Measurements from ENCODE around the gene EPB41L4A.

The EPB41L4A gene

GRCh38 chr5:112356178-112356956 is 62.7 kb downstream of the EPB41L4A start:
- no peak for DNase-seq (ENCODE audit: low spot score)

GRCh38 chr5:112355058-112355685 is 63.9 kb downstream of the EPB41L4A start:
- DNase-seq (ENCODE audit: low spot score) = no peak

- DNase-seq (ENCODE audit: low spot score) = no peak
Measured at GRCh38 chr5:112353678-112354077, 65.4 kb downstream of the EPB41L4A start.

GRCh38 chr5:112351225-112351624 is 67.9 kb downstream of the EPB41L4A start:
- no peak for DNase-seq (ENCODE audit: low spot score)

GRCh38 chr5:112350626-112351025 is 68.5 kb downstream of the EPB41L4A start:
- no peak for DNase-seq (ENCODE audit: low spot score)

GRCh38 chr5:112349371-112349770 is 69.7 kb downstream of the EPB41L4A start:
- DNase-seq (ENCODE audit: low spot score) = no peak

- no peak for DNase-seq (ENCODE audit: low spot score)
Measured at GRCh38 chr5:112348915-112349314, 70.2 kb downstream of the EPB41L4A start.

- peak; percentile 22 for DNase-seq (ENCODE audit: low spot score)
Measured at GRCh38 chr5:112348387-112348786, 70.7 kb downstream of the EPB41L4A start.

- no peak for DNase-seq (ENCODE audit: low spot score)
Measured at GRCh38 chr5:112346411-112347044, 72.5 kb downstream of the EPB41L4A start.

GRCh38 chr5:112344540-112344939 is 74.5 kb downstream of the EPB41L4A start:
- no peak for DNase-seq (ENCODE audit: low spot score)

GRCh38 chr5:112342389-112342788 is 76.7 kb downstream of the EPB41L4A start:
- DNase-seq (ENCODE audit: low spot score) = no peak

GRCh38 chr5:112339761-112340160 is 79.3 kb downstream of the EPB41L4A start:
- peak; percentile 83 for DNase-seq (ENCODE audit: low spot score)

- DNase-seq (ENCODE audit: low spot score) = peak; percentile 92
Measured at GRCh38 chr5:112338681-112339337, 80.3 kb downstream of the EPB41L4A start.

- no peak for DNase-seq (ENCODE audit: low spot score)
Measured at GRCh38 chr5:112333331-112333781, 85.7 kb downstream of the EPB41L4A start.

GRCh38 chr5:112331892-112332291 is 87.2 kb downstream of the EPB41L4A start:
- DNase-seq (ENCODE audit: low spot score) = no peak

GRCh38 chr5:112329419-112330090 is 89.5 kb downstream of the EPB41L4A start:
- DNase-seq (ENCODE audit: low spot score) = no peak

GRCh38 chr5:112323166-112323565 is 95.9 kb downstream of the EPB41L4A start:
- DNase-seq (ENCODE audit: low spot score) = no peak

GRCh38 chr5:112320408-112320807 is 98.7 kb downstream of the EPB41L4A start:
- DNase-seq (ENCODE audit: low spot score) = no peak

GRCh38 chr5:112318346-112318745 is 100.7 kb downstream of the EPB41L4A start:
- DNase-seq (ENCODE audit: low spot score) = no peak

GRCh38 chr5:112317866-112318265 is 101.2 kb downstream of the EPB41L4A start:
- DNase-seq (ENCODE audit: low spot score) = no peak

GRCh38 chr5:112316731-112317130 is 102.3 kb downstream of the EPB41L4A start:
- DNase-seq (ENCODE audit: low spot score) = peak; percentile 71

GRCh38 chr5:112316006-112316405 is 103.1 kb downstream of the EPB41L4A start:
- peak; percentile 26 for DNase-seq (ENCODE audit: low spot score)
